Endodermal cell (in vitro differentiated cells): Measurements from ENCODE around the gene PACRG. TPM values are rescaled to one million over a fixed set of nuclear protein-coding genes. Genes with fewer than 3 reads are reported as not detected.

Source experiments
- DNase-seq: peaks from one replicate; pipeline ENCODE4 v3.0.0-alpha.2; 2017
- H3K27ac ChIP-seq: 2 replicates; pipeline ENCODE4 v1.5.1; 2013; ENCODE audit warnings: mild to moderate bottlenecking, low read depth, low read length, moderate library complexity
- H3K27me3 ChIP-seq: 2 replicates; pipeline ENCODE4 v1.6.1; 2013; ENCODE audit warnings: mild to moderate bottlenecking, low read length, moderate library complexity; ENCODE audit not compliant: insufficient read depth, control insufficient read depth, poor library complexity, severe bottlenecking
- H3K36me3 ChIP-seq: 2 replicates; pipeline ENCODE4 v1.7.0; 2013; ENCODE audit warnings: mild to moderate bottlenecking, low read length, moderate library complexity; ENCODE audit not compliant: control insufficient read depth, insufficient read depth
- H3K4me1 ChIP-seq: one replicate; pipeline ENCODE4 v1.7.0; 2013; ENCODE audit warnings: low read length; ENCODE audit not compliant: control insufficient read depth, insufficient read depth
- H3K4me3 ChIP-seq: 2 replicates; pipeline ENCODE4 v1.5.1; 2013; ENCODE audit warnings: mild to moderate bottlenecking, low read length, moderate library complexity
- H3K9ac ChIP-seq: 2 replicates; pipeline ENCODE4 v1.6.1; 2013; ENCODE audit warnings: mild to moderate bottlenecking, low read length, moderate library complexity; ENCODE audit not compliant: poor library complexity, severe bottlenecking; ENCODE audit errors: extremely low read depth
- H3K9me3 ChIP-seq: 2 replicates; pipeline ENCODE4 v1.6.1; 2013; ENCODE audit warnings: mild to moderate bottlenecking, low read length, moderate library complexity; ENCODE audit not compliant: control insufficient read depth
- H3K27ac Mint-ChIP-seq: 2 replicates; pipeline ENCODE4 v1.8.0; 2020; ENCODE audit warnings: mixed read lengths
- H3K27me3 Mint-ChIP-seq: 2 replicates; pipeline ENCODE4 v1.8.0; 2021; ENCODE audit warnings: mild to moderate bottlenecking, mixed read lengths; ENCODE audit not compliant: insufficient read depth
- H3K36me3 Mint-ChIP-seq: 2 replicates; pipeline ENCODE4 v1.8.0; 2020; ENCODE audit warnings: low read depth, mixed read lengths
- H3K4me1 Mint-ChIP-seq: 2 replicates; pipeline ENCODE4 v1.8.0; 2020; ENCODE audit warnings: mixed read lengths
- H3K4me3 Mint-ChIP-seq: 2 replicates; pipeline ENCODE4 v1.8.0; 2020; ENCODE audit warnings: mild to moderate bottlenecking, moderate library complexity, mixed read lengths
- H3K9me3 Mint-ChIP-seq: 2 replicates; pipeline ENCODE4 v1.8.0; 2020; ENCODE audit warnings: mild to moderate bottlenecking, mixed read lengths
- WGBS, 2 experiments: methylation state at CpG; one replicate each; pipeline versions ENCODE4 v1.1.5 to v1.1.7; 2013; ENCODE audit warnings: missing lambda C conversion rate in 2 of 2, mixed read lengths in 1 of 2; ENCODE audit not compliant: insufficient coverage in 1 of 2, insufficient read length in 1 of 2; 5-methylcytosine and 5-hydroxymethylcytosine counted together
- total RNA-seq, 2 donors: library from RNA; stranded (reverse); fragmentation: NEBNext Ultra II Directional in 1 of 2; extraction: Animal tissue kit (Norgen Biotek cat#: 25700) in 1 of 2; gene quantifications; 2 replicates in 1 of 2; 3 replicates in 1 of 2; pipeline ENCODE4 v1.2.1, GENCODE V29; 2021
- TF ChIP-seq, protein P1 (sequence below): fragments of 200-600 bp; sonication (generic); conservative IDR thresholded peaks from 2 replicates; pipeline ENCODE4 v1.5.0; 2021; ENCODE audit warnings: antibody characterized with exemption, mild to moderate bottlenecking

Gene PACRG
- total RNA-seq, 2 donors from 2014 or later, result 0.42 to 0.44 TPM

GRCh38 chr6:163351013-163351412 is 623.2 kb downstream of the PACRG start:
- WGBS, 2 experiments, result 82 to 86% methylated on average over 6 of the region's 6 CpGs
- H3K4me3 ChIP-seq, result no peak overlapping the region
- Mint-ChIP-seq H3K36me3 (no peaks in the 10 kb centered on the region), H3K9me3 (no peaks in the 10 kb centered on the region), H3K4me1 (peaks cover 16% of the 10 kb centered on the region), H3K4me3 (no peak overlapping the region), H3K27ac (no peak overlapping the region), H3K27me3 (no peaks in the 10 kb centered on the region)
- no peaks in the 10 kb centered on the region for H3K27me3 ChIP-seq
- no peak overlapping the region for H3K9ac ChIP-seq
- no peak for DNase-seq
- TF ChIP-seq, protein P1, sequence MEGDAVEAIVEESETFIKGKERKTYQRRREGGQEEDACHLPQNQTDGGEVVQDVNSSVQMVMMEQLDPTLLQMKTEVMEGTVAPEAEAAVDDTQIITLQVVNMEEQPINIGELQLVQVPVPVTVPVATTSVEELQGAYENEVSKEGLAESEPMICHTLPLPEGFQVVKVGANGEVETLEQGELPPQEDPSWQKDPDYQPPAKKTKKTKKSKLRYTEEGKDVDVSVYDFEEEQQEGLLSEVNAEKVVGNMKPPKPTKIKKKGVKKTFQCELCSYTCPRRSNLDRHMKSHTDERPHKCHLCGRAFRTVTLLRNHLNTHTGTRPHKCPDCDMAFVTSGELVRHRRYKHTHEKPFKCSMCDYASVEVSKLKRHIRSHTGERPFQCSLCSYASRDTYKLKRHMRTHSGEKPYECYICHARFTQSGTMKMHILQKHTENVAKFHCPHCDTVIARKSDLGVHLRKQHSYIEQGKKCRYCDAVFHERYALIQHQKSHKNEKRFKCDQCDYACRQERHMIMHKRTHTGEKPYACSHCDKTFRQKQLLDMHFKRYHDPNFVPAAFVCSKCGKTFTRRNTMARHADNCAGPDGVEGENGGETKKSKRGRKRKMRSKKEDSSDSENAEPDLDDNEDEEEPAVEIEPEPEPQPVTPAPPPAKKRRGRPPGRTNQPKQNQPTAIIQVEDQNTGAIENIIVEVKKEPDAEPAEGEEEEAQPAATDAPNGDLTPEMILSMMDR, result no peak
- H3K9me3 ChIP-seq, result no peaks in the 10 kb centered on the region
- no peak overlapping the region for H3K27ac ChIP-seq
- no peaks in the 10 kb centered on the region for H3K36me3 ChIP-seq
- no peaks in the 10 kb centered on the region for H3K4me1 ChIP-seq

GRCh38 chr6:163352011-163352685 is 624.4 kb downstream of the PACRG start:
- Histone ChIP-seq H3K9ac (no peak overlapping the region), H3K27me3 (no peaks in the 10 kb centered on the region), H3K4me1 (no peaks in the 10 kb centered on the region), H3K9me3 (no peaks in the 10 kb centered on the region), H3K36me3 (no peaks in the 10 kb centered on the region), H3K27ac (no peak overlapping the region), H3K4me3 (no peak overlapping the region)
- 83 to 88% methylated on average over 7 to 16 of the region's 16 CpGs for WGBS, 2 experiments
- Mint-ChIP-seq H3K4me1 (peaks cover 16% of the 10 kb centered on the region), H3K9me3 (no peaks in the 10 kb centered on the region), H3K27me3 (no peaks in the 10 kb centered on the region), H3K27ac (no peak overlapping the region), H3K36me3 (no peaks in the 10 kb centered on the region), H3K4me3 (no peak overlapping the region)
- no peak for DNase-seq
- TF ChIP-seq, protein P1, result no peak

GRCh38 chr6:163352966-163353365 is 625.2 kb downstream of the PACRG start:
- Histone ChIP-seq H3K36me3 (no peaks in the 10 kb centered on the region), H3K4me1 (no peaks in the 10 kb centered on the region), H3K27me3 (no peaks in the 10 kb centered on the region), H3K9me3 (no peaks in the 10 kb centered on the region), H3K4me3 (no peak overlapping the region), H3K27ac (no peak overlapping the region), H3K9ac (no peak overlapping the region)
- Mint-ChIP-seq H3K27ac (no peak overlapping the region), H3K9me3 (no peaks in the 10 kb centered on the region), H3K4me3 (no peak overlapping the region), H3K27me3 (no peaks in the 10 kb centered on the region), H3K4me1 (peaks cover 16% of the 10 kb centered on the region), H3K36me3 (no peaks in the 10 kb centered on the region)
- TF ChIP-seq, protein P1, result no peak
- no peak for DNase-seq
- 88 to 93% methylated on average over 4 to 7 of the region's 7 CpGs for WGBS, 2 experiments
